ENCODE measurements around the gene MAPK4.
"Not testable (repeated sequence)": the region's sequence is repeated elsewhere in the genome, so short reads cannot be mapped to it uniquely, and the experiment has no call there.

The MAPK4 gene

GRCh38 chr18:50694147-50694546 is 134.3 kb downstream of the MAPK4 start:
- no peak for FAIRE-seq

DNA sequence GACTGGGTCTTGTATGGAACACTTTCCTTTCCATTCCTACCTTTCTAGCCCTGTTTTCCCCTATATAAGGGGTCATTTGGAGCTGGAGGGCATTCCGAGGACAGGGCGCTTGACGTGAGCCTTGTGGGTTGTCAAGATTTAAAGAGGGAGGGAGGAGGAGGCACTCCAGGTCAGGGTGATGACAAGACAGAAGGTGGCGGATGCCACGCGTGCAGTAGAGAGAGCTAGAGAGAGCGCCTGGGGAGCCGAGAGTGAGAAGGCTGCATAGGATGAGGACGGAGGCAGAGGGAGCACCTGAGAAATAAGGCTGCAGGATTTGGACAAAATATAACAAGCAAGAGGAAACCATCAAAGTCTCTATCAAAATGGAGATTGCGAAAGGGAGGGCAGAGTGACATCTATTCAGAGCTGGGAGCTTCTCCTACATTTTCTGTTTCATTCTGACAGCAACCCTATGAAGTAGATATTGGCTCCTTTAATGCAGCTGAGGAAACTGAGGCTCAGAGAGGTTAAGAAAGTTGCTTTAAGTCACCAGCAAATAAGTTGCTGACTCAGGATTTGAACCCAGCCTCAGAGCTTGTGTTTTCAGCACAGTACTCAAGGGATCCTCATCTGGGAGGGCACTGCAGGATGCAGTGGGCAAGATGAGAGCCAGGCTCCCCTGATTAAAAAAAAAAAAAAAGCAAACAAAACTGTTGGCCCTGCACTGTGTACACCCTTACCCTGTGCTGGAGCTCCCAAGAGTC is 135.7 kb downstream of the MAPK4 start:
- FAIRE-seq, result no peak

DNA sequence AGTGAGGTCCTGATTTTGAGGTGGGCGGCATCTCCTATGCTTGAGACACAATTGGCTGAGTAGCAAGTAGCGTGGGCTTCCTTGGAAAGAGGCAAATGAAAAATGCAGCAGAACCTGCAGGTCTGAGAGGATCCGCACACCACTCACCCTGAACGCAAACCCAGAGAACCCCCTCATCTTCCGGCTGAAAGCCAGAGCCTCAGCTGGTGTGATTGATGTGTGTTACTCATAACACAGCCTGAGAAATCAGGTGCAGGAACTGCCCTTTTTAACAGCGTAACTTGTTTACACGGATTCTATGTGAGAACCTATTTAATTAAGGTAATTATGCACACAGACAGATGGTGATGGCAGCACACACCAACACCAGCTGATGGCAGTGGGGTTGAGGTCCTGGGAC is 136.5 kb downstream of the MAPK4 start:
- FAIRE-seq, result no peak

DNA sequence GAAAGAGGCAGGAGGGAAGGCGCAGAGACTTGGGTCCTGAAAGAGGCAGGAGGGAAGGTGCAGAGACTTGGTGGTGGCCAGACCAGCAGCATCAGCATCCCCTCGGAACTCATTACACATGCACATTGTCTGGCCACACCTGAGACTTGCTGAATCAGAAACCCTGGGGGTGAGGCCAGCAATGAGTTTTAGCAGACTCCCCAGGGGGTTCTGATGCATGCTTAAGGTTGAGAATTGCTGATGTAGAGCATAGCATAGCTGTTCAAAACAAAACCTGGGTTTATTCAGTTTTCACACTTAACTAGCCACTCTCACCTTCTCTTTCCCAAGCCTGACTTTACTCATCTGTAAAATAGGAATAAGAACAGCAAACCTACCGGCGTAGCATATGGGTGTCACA is 137.0 kb downstream of the MAPK4 start:
- FAIRE-seq, result no peak

DNA sequence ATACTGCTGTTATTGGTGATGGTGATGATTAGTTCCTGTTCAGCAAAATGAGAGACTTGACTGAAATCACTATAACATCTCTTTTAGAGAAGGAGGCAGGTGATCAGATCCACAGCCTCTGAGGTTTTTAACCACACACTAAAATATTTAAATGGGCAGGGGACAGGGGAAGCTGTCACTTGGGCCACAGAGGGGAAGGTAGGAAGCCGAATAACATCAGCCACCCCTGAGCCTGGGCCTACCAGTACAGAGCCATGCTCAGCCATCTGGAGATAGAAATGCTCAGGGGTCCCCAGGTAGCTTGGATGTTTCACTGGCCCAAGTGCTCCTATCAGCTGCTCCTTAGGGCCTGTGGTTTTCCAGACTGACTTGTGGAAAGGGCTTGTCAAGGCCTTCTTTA is 137.6 kb downstream of the MAPK4 start:
- FAIRE-seq, result no peak

DNA sequence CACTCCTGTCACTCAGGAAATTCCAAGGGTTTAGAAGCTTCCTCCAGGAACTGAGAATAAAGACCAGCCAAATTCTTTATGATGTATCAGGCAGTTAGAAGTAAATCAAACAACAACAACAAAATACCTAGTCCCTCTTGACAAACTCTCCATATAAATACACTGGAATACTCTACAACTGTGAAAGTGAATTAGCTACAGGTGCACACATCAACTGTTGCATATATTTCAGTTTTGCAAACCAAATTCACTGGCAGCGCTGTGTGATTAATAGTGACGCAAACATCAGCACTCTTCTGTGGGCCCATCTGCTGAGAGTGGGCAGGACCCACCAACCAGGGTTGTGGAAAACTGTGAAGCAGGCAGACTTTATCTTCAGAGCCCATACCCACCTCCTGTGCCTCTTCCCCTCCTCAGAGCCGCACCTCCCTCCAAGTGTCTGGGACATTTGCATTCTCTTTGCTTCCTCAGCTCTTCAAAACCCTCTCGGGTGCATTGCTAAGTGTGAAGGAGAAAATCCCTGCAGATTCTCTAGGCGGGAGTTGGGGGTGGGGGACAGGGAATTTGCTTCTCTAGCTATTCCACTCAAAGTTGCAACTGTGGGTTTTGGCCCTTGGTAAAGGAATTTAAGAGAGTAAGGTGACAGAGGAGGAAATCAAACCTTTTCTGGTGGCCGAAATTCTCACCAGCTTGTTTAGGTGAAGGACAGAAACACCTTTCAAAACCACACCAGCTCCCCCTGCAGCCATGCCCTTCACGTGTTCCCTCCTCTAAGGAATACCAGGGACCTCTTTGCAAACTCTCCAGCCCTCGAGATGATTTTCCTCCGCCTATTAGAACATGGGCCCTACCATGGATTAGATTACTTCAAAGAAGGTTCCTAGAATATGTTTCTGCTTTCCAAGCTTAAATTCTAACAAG is 140.6 kb downstream of the MAPK4 start:
- no peak for FAIRE-seq

DNA sequence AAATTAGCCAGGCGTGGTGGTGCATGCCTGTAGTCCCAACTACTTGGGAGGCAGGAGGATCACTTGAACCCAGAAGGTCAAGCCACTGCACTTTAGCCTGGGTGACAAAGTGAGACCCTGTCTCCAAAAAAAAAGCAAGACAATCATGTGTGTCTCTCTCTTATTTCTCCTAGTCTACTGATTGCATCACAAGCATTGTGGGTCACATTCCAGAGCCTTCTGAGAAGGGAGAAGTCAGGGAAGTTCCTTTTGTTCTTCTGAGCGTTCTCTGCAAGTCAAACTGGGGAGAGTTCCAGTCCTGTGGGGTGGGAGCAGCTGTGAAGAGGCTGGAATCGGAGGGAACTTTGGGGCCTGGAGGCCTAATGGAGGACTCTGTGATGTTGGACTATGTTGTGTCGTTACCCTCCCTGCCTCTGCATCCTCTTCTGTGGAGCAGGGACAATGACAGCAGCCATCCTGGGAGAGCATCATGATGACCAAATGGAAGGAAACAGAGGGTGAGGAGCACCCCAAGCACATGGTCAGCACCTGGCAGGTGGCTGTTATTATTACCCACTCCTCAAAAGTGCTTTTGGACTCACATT is 144.6 kb downstream of the MAPK4 start:
- FAIRE-seq, result no peak

DNA sequence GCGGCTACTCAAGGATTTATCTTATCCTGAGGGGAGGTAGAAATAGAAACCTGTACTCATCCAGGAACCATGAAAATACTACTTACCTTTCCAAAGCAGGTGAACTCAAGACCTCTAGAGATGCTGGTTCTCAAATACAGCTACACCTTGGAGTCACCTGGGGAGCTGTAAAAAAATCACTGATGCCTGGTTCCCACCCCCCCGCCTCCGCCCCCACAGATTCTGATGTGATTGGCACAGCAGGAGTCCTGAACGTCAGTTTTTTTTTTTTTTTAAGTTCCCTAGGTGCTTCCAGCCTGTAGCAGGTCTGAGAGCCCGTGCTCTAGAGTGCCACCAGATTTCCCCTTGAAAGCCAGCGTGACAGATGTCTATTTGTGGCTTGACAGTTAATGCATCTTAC is 146.3 kb downstream of the MAPK4 start:
- FAIRE-seq, result no peak

- FAIRE-seq, result no peak
Measured at GRCh38 chr18:50706651-50707050, 146.8 kb downstream of the MAPK4 start.

- not testable (repeated sequence) for FAIRE-seq
Measured at GRCh38 chr18:50707297-50707696, 147.4 kb downstream of the MAPK4 start.

GRCh38 chr18:50707855-50708469 is 148.1 kb downstream of the MAPK4 start:
- no peak for FAIRE-seq

DNA sequence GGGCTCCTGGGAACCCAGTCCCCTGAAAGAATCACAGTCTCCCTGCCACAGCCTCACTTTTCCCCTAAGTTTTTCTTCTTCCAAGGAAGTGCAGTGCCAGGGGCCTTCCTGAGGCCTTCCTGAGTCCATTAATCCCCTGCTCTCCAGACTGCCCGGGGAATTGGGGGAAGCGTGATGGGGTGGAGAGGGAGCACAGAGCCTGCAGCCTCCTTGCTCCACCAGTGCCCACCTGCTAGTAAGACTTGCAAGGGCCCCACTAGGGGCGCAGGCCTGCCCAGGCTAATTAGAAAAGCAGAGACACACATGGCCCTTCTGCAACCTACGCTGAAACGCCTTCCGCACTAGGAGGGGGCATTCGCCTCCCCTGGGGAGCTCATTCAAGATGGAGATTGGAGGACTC is 149.3 kb downstream of the MAPK4 start:
- FAIRE-seq, result no peak

DNA sequence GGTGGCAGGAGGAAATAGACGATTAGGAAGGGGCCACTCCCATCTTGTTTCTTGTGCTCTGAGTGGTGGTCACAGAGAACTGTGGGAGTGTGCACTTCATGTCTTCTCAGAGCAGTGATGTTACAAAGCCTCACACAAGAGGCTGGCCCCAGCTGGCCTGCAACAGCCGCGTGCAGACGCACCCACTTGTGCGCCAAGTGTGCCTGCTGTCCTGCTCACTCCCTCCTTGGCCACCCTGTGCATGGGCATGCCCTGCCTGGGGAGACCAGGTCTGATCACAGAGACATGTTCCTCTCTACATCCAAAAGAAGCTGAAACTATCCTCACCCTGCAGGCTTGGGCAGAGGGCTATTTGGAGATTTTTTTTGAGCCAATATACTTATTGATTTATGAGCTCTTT is 151.5 kb downstream of the MAPK4 start:
- no peak for FAIRE-seq

- no peak for FAIRE-seq
Measured at GRCh38 chr18:50715919-50716318, 156.0 kb downstream of the MAPK4 start.

DNA sequence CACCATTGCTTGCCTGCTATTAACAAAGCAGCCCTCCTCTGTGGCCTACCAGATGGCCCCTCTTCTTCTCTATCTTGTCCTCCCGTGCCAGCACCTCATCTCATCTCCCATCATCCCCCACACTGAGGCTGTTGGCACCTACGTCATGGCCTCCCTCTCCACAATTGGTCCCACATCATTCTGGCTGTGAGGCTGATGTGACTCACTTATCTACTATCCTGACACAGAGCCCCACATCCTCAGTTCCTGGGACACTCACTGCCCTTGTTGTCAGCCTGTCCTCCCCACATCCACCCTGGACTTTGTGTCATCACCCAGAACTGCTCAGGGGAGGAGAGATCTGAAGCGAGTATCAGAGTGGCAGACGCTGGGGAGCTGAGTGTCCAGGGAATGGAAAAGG is 157.0 kb downstream of the MAPK4 start:
- FAIRE-seq, result no peak

- no peak for FAIRE-seq
Measured at GRCh38 chr18:50717563-50717962, 157.7 kb downstream of the MAPK4 start.

GRCh38 chr18:50719471-50720324 is 159.8 kb downstream of the MAPK4 start:
- FAIRE-seq, result no peak

- no peak for FAIRE-seq
Measured at GRCh38 chr18:50720325-50720674, 160.4 kb downstream of the MAPK4 start.

- FAIRE-seq, result no peak
Measured at GRCh38 chr18:50721006-50721405, 161.1 kb downstream of the MAPK4 start.

GRCh38 chr18:50721451-50722120 is 161.7 kb downstream of the MAPK4 start:
- FAIRE-seq, result no peak

GRCh38 chr18:50722311-50722710 is 162.4 kb downstream of the MAPK4 start:
- FAIRE-seq, result no peak

- FAIRE-seq, result no peak
Measured at GRCh38 chr18:50724751-50725151, 164.9 kb downstream of the MAPK4 start.

Measured in colon (tissue), 2 donors.